HCT116 (cell line): ENCODE data around the gene RIC8A. TPM values are rescaled to one million over a fixed set of nuclear protein-coding genes. Genes with fewer than 3 reads are reported as not detected.

Experiments used
- ATAC-seq: fragments of 200-7000 bp; cut with Tn5 transposase; 2 replicates; pipeline ENCODE4 v1.9.1; 2020; ENCODE audit warnings: mild to moderate bottlenecking, moderate library complexity
- BruUV-seq: library from RNA; stranded (reverse); fragments of 400-500 nt; replicated peaks from 2 replicates; lab custom pipeline; 2021; lab: Mats Ljungman, UMichigan
- CTCF ChIA-PET: fragments of 300-600 bp; sonication (Branson Sonifier 250); formaldehyde crosslinking; loops from one replicate; lab custom pipeline; 2021; ENCODE audit warnings: antibody characterized with exemption; lab: Charles Lee
- POLR2A ChIA-PET: fragments of 300-600, 350-600 bp; sonication (Branson Sonifier 250); formaldehyde crosslinking; loops from one replicate; lab custom pipeline; 2021; ENCODE audit warnings: antibody characterized with exemption; lab: Charles Lee
- RAD21 ChIA-PET, 2 experiments: fragments of 300-600 bp; sonication (Branson Sonifier 250); formaldehyde crosslinking; loops; one replicate each; lab custom pipeline; 2023; ENCODE audit warnings: low total read pairs in 2 of 2; ENCODE audit not compliant: uncharacterized antibody in 2 of 2, unreplicated experiment in 2 of 2, low non-redundant PET in 1 of 2; lab: Charles Lee
- DNase-seq: peaks from one replicate; pipeline ENCODE4 v3.0.0-alpha.2; 2010; ENCODE audit warnings: low read depth, low spot score
- H2AFZ ChIP-seq: fragments of 200-600 bp; shearing (Covaris generic), sonication (generic); 2 replicates; pipeline ENCODE4 v1.6.1; 2017; ENCODE audit warnings: low read depth, mixed run types, mixed read lengths, antibody characterized with exemption, low read length; ENCODE audit not compliant: poor library complexity, severe bottlenecking
- H3K27ac ChIP-seq: 2 replicates; pipeline ENCODE4 v1.5.1; 2012; ENCODE audit warnings: low read depth, low read length
- H3K27me3 ChIP-seq: fragments of 200-600 bp; sonication (generic); 2 replicates; pipeline ENCODE4 v1.6.1; 2016; ENCODE audit warnings: mixed run types, low read length, mixed read lengths; ENCODE audit not compliant: insufficient read depth
- H3K36me3 ChIP-seq, 2 experiments: fragments of 200-500 bp in 1 of 2; fragments of 200-600 bp in 1 of 2; sonication (Bioruptor generic) in 1 of 2; sonication (generic) in 1 of 2; 2 replicates each; pipeline versions ENCODE4 v1.5.1 to v1.6.1; 2014 to 2016; ENCODE audit warnings: low read length in 2 of 2, inconsistent platforms in 1 of 2, mixed read lengths in 1 of 2, mixed run types in 1 of 2; ENCODE audit not compliant: insufficient read depth in 2 of 2, control insufficient read depth in 1 of 2
- H3K4me1 ChIP-seq, 2 experiments: fragments of 200-600 bp in 1 of 2; sonication (generic) in 1 of 2; 2 replicates each; pipeline versions ENCODE4 v1.5.1 to v1.6.1; 2012 to 2017; ENCODE audit warnings: low read length in 2 of 2, inconsistent platforms in 1 of 2, mild to moderate bottlenecking in 1 of 2, mixed read lengths in 1 of 2, mixed run types in 1 of 2, moderate library complexity in 1 of 2; ENCODE audit not compliant: insufficient read depth in 2 of 2, control insufficient read depth in 1 of 2
- H3K4me2 ChIP-seq: fragments of 200-600 bp; sonication (generic); 2 replicates; pipeline ENCODE4 v1.6.1; 2017; ENCODE audit warnings: mixed run types, low read length, mixed read lengths
- H3K4me3 ChIP-seq, 2 experiments: fragments of 200-600 bp in 1 of 2; sonication (generic) in 1 of 2; replicated peaks in 1 of 2; 2 replicates each; pipeline ENCODE4 v1.5.1; 2011 to 2016; ENCODE audit warnings: low read length in 2 of 2, control low read depth in 1 of 2, low read depth in 1 of 2, mild to moderate bottlenecking in 1 of 2, mixed read lengths in 1 of 2, mixed run types in 1 of 2
- H3K79me2 ChIP-seq: fragments of 200-600 bp; sonication (generic); 2 replicates; pipeline ENCODE4 v1.6.1; 2017; ENCODE audit warnings: mild to moderate bottlenecking, mixed run types, low read length, moderate library complexity, mixed read lengths; ENCODE audit not compliant: insufficient read depth
- H3K9ac ChIP-seq: fragments of 200-600 bp; sonication (generic); 2 replicates; pipeline ENCODE4 v1.6.1; 2016; ENCODE audit warnings: low read length, mixed read lengths
- H3K9me2 ChIP-seq: fragments of 200-600 bp; sonication (generic), shearing (Covaris generic); 2 replicates; pipeline ENCODE4 v1.6.1; 2017; ENCODE audit warnings: mixed run types, mild to moderate bottlenecking, moderate library complexity; ENCODE audit not compliant: insufficient read depth
- H3K9me3 ChIP-seq, 2 experiments: fragments of 200-500 bp in 1 of 2; fragments of 200-600 bp in 1 of 2; sonication (Bioruptor generic) in 1 of 2; sonication (generic) in 1 of 2; 2 replicates each; pipeline ENCODE4 v1.6.1; 2014 to 2017; ENCODE audit warnings: low read length in 2 of 2, mixed read lengths in 2 of 2, inconsistent platforms in 1 of 2, low read depth in 1 of 2, mild to moderate bottlenecking in 1 of 2, mixed run types in 1 of 2, moderate library complexity in 1 of 2; ENCODE audit not compliant: control insufficient read depth in 1 of 2, insufficient read depth in 1 of 2
- H4K20me1 ChIP-seq: fragments of 200-600 bp; sonication (generic), shearing (Covaris generic); 2 replicates; pipeline ENCODE4 v1.6.1; 2017; ENCODE audit warnings: mixed run types, mild to moderate bottlenecking, moderate library complexity; ENCODE audit not compliant: insufficient read depth
- CEBPB ChIP-seq: IDR thresholded peaks from 2 replicates; pipeline ENCODE4 v1.6.1; 2012; ENCODE audit warnings: low read depth
- EGR1 ChIP-seq: IDR thresholded peaks from 2 replicates; pipeline ENCODE4 v1.6.1; 2012; ENCODE audit warnings: low read depth
- ELF1 ChIP-seq: IDR thresholded peaks from 2 replicates; pipeline ENCODE4 v1.6.1; 2012; ENCODE audit warnings: low read depth, borderline replicate concordance
- EZH2 ChIP-seq: fragments of 200-600 bp; sonication (generic); IDR thresholded peaks from 2 replicates; pipeline ENCODE4 v1.6.1; 2017; ENCODE audit warnings: antibody characterized with exemption, mixed run types
- FOSL1 ChIP-seq: IDR thresholded peaks from 2 replicates; pipeline ENCODE4 v1.6.1; 2012; ENCODE audit warnings: low read depth
- JUND ChIP-seq: IDR thresholded peaks from 2 replicates; pipeline ENCODE4 v1.6.1; 2012
- POLR2A ChIP-seq: IDR thresholded peaks from 2 replicates; pipeline ENCODE4 v1.7.0; 2011; ENCODE audit warnings: borderline replicate concordance; ENCODE audit not compliant: insufficient read depth, insufficient read length; ENCODE audit errors: extremely low read depth
- POLR2AphosphoS5 ChIP-seq: IDR thresholded peaks from 2 replicates; pipeline ENCODE4 v1.6.1; 2011; ENCODE audit warnings: mild to moderate bottlenecking, low read depth, low read length, moderate library complexity
- RAD21 ChIP-seq: IDR thresholded peaks from 2 replicates; pipeline ENCODE4 v1.6.1; 2012; ENCODE audit warnings: low read depth, mild to moderate bottlenecking
- SIN3A ChIP-seq: IDR thresholded peaks from 2 replicates; pipeline ENCODE4 v1.6.1; 2012; ENCODE audit warnings: low read depth
- SRF ChIP-seq: IDR thresholded peaks from 2 replicates; pipeline ENCODE4 v1.6.1; 2012; ENCODE audit warnings: low read depth
- TCF7L2 ChIP-seq: IDR thresholded peaks from 2 replicates; pipeline ENCODE4 v1.7.0; 2011; ENCODE audit warnings: borderline replicate concordance, inconsistent platforms; ENCODE audit not compliant: insufficient read depth, insufficient read length; ENCODE audit errors: extremely low read depth
- YY1 ChIP-seq: IDR thresholded peaks from 2 replicates; pipeline ENCODE4 v1.6.1; 2011; ENCODE audit warnings: low read length, low read depth, moderate library complexity, mild to moderate bottlenecking; ENCODE audit not compliant: insufficient replicate concordance; ENCODE audit errors: extremely low read depth
- ZFX ChIP-seq: fragments of 450-650 bp; IDR thresholded peaks from 2 replicates; pipeline ENCODE4 v1.6.1; 2017
- ZNF274 ChIP-seq: fragments of 200-500 bp; sonication (Bioruptor generic); IDR thresholded peaks from 2 replicates; pipeline ENCODE4 v1.6.1; 2014; ENCODE audit warnings: mild to moderate bottlenecking, low read depth, low read length, inconsistent platforms
- intact Hi-C: fragments of 100-400 bp; cut with micrococcal nuclease; formaldehyde crosslinking; loops from 2 replicates; pipeline ENCODE4 v1.10.0; 2022
- total RNA-seq: library from RNA; stranded (reverse); gene quantifications from one replicate; pipeline ENCODE4 v1.2.1, GENCODE V29; 2021; ENCODE audit not compliant: unreplicated experiment
- TF ChIP-seq, protein P1 (sequence below): IDR thresholded peaks from 2 replicates; pipeline ENCODE4 v1.6.1; 2012
- TF ChIP-seq, protein P2 (sequence below): IDR thresholded peaks from 2 replicates; pipeline ENCODE4 v1.6.1; 2012; ENCODE audit warnings: low read depth
- TF ChIP-seq, protein P3 (sequence below): IDR thresholded peaks from 2 replicates; pipeline ENCODE4 v1.6.1; 2011; ENCODE audit warnings: mild to moderate bottlenecking, low read length, moderate library complexity; ENCODE audit not compliant: insufficient replicate concordance; ENCODE audit errors: extremely low read depth
- TF ChIP-seq, protein P4 (sequence below): IDR thresholded peaks from 2 replicates; pipeline ENCODE4 v1.6.1; 2012

RIC8A gene
- total RNA-seq, 1 experiment from 2014 or later = 75.2 TPM

DNA sequence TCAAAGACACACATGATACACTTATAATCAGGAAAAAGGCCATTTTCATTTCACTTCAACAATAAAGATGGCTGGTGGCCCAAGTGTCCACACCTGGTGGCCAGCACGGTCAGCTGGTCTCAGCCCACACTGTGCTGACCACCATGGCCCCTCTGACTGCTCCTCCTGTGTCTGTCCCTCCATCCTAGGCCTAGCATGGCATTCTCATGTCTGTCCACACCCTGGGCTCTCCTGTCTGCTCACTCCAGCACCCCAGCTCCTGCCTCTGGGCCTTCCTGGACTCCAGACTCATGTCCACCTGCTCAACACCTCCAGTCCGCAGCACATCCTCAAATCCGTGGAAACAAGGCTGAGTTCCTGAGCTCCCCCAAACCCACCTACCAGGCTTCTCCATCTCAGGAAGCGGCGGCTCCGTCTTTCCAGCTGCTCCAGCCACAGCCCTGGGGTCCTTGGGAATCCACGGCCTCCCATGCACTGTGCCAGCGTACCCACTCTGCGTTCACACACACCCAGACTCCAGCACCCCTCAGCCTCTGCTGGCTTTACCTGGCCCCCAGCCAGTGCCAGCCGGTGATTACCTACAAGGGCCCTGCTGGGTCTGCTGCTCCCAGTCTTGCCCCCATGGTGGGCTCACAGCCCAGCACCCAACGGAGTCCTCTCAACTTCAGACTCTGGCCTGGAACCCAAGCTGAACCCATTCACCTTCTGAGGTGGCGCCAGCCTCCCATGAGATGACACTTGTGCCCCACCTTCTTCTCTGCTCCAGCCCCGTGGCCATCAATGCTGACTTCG lies 14.7 kb downstream of the RIC8A start:
- intact Hi-C loops = no loop called here
- Histone ChIP-seq H3K4me3 (no peak overlapping the region), H3K9me2 (no peaks in the 10 kb centered on the region), H3K36me3 (no peaks in the 10 kb centered on the region), H3K27me3 (no peaks in the 10 kb centered on the region), H4K20me1 (no peaks in the 10 kb centered on the region), H3K9ac (no peak overlapping the region), H3K4me1 (peaks cover 0 to 8% of the 10 kb centered on the region in 2 experiments; a peak in 2 of 4 replicates), H3K79me2 (no peaks in the 10 kb centered on the region), H3K9me3 (no peaks in the 10 kb centered on the region), H2AFZ (no peak overlapping the region), H3K4me2 (no peak overlapping the region), H3K27ac (no peak overlapping the region)
- DNase-seq (no peak), ATAC-seq (no peak)
- CTCF ChIA-PET = no interaction called here
- no TSS peak for BruUV-seq
- TF ChIP-seq ZFX (no peak), POLR2AphosphoS5 (no peak), TCF7L2 (no peak), JUND (no peak), SRF (no peak), SIN3A (no peak), RAD21 (no peak), ZNF274 (no peak), CEBPB (no peak), ELF1 (no peak), EZH2 (no peak), FOSL1 (no peak), EGR1 (no peak), YY1 (no peak), POLR2A (no peak)
- TF ChIP-seq, protein P1, sequence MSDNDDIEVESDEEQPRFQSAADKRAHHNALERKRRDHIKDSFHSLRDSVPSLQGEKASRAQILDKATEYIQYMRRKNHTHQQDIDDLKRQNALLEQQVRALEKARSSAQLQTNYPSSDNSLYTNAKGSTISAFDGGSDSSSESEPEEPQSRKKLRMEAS = no peak
- TF ChIP-seq, protein P2, sequence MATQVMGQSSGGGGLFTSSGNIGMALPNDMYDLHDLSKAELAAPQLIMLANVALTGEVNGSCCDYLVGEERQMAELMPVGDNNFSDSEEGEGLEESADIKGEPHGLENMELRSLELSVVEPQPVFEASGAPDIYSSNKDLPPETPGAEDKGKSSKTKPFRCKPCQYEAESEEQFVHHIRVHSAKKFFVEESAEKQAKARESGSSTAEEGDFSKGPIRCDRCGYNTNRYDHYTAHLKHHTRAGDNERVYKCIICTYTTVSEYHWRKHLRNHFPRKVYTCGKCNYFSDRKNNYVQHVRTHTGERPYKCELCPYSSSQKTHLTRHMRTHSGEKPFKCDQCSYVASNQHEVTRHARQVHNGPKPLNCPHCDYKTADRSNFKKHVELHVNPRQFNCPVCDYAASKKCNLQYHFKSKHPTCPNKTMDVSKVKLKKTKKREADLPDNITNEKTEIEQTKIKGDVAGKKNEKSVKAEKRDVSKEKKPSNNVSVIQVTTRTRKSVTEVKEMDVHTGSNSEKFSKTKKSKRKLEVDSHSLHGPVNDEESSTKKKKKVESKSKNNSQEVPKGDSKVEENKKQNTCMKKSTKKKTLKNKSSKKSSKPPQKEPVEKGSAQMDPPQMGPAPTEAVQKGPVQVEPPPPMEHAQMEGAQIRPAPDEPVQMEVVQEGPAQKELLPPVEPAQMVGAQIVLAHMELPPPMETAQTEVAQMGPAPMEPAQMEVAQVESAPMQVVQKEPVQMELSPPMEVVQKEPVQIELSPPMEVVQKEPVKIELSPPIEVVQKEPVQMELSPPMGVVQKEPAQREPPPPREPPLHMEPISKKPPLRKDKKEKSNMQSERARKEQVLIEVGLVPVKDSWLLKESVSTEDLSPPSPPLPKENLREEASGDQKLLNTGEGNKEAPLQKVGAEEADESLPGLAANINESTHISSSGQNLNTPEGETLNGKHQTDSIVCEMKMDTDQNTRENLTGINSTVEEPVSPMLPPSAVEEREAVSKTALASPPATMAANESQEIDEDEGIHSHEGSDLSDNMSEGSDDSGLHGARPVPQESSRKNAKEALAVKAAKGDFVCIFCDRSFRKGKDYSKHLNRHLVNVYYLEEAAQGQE = no peak
- TF ChIP-seq, protein P3, sequence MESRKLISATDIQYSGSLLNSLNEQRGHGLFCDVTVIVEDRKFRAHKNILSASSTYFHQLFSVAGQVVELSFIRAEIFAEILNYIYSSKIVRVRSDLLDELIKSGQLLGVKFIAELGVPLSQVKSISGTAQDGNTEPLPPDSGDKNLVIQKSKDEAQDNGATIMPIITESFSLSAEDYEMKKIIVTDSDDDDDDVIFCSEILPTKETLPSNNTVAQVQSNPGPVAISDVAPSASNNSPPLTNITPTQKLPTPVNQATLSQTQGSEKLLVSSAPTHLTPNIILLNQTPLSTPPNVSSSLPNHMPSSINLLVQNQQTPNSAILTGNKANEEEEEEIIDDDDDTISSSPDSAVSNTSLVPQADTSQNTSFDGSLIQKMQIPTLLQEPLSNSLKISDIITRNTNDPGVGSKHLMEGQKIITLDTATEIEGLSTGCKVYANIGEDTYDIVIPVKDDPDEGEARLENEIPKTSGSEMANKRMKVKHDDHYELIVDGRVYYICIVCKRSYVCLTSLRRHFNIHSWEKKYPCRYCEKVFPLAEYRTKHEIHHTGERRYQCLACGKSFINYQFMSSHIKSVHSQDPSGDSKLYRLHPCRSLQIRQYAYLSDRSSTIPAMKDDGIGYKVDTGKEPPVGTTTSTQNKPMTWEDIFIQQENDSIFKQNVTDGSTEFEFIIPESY = no peak
- TF ChIP-seq, protein P4, sequence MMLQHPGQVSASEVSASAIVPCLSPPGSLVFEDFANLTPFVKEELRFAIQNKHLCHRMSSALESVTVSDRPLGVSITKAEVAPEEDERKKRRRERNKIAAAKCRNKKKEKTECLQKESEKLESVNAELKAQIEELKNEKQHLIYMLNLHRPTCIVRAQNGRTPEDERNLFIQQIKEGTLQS = no peak
- RAD21 ChIA-PET = no interaction called here
- POLR2A ChIA-PET = no interaction called here
